ENCODE measurements around the gene HNRNPUL2. TPM values are rescaled to one million over a fixed set of nuclear protein-coding genes. Genes with fewer than 3 reads are reported as not detected.

The HNRNPUL2 gene
- total and polyA plus RNA-seq, 10 of the 15 experiments (the other 5 are each of a cell fraction or from before 2014, with no cell fraction given), result 1.6 to 72.2 (median 14.9) TPM

- FAIRE-seq, result no peak
- in situ Hi-C loops (cut with MboI), result no loop called here
Observed at GRCh38 chr11:62688491-62688890, 38.8 kb downstream of the HNRNPUL2 start.

More at GRCh38 chr11:62688491-62688890, 38.8 kb downstream of the HNRNPUL2 start:
- H3K4me2 ChIP-seq (ENCODE audit: control insufficient read depth, insufficient read depth), result no peak overlapping the region
- H4K20me1 ChIP-seq (ENCODE audit: control insufficient read depth, insufficient read depth), result no peaks in the 10 kb centered on the region
- H3K79me2 ChIP-seq (ENCODE audit: control insufficient read depth, insufficient read depth, low read length), result no peaks in the 10 kb centered on the region
- H2AFZ ChIP-seq (ENCODE audit: control insufficient read depth, low read depth, low read length), result no peak overlapping the region
- CTCF ChIA-PET, result interaction anchor here (1.0 to 1.7 kb wide), 3 partner anchors 23 to 293 kb away, joined by 3 to 7 read pairs (median 3); partner anchors contain the start of genes C11orf98 and CSKMT
- ATAC-seq (no peak), DNase-seq (ENCODE audit: low read depth, low spot score) (no peak)
- H3K4me3 ChIP-seq, result no peak overlapping the region
- BruUV-seq (replicated peaks), result no TSS peak
- H3K9me3 ChIP-seq (replicated peaks; ENCODE audit: control insufficient read depth, insufficient read depth, low read length), result no peaks in the 10 kb centered on the region
- H3K4me1 ChIP-seq (ENCODE audit: control insufficient read depth, insufficient read depth, low read length), result no peaks in the 10 kb centered on the region
- POLR2A ChIA-PET, result no interaction called here
- SMC1A ChIA-PET (ENCODE audit: uncharacterized antibody, unreplicated experiment), result no interaction called here
- intact Hi-C loops (cut with micrococcal nuclease; ENCODE audit: unreplicated experiment), result loop anchor here (10.0 kb wide), 1 partner anchor 224 kb away; no protein-coding TSS in a partner anchor
- no peaks in the 10 kb centered on the region for H3K27me3 ChIP-seq (replicated peaks in 1 of 2; ENCODE audit: control insufficient read depth in 2 of 2, insufficient read depth in 2 of 2, low read length in 1 of 2)
- H3K36me3 ChIP-seq (ENCODE audit: control insufficient read depth in 2 of 2, insufficient read depth in 2 of 2, low read length in 1 of 2), result peaks cover 9% of the 10 kb centered on the region in 2 experiments; a peak in 3 of 4 replicates
- TF ChIP-seq ATF7 (IDR thresholded peaks at IDR 0.05; ENCODE audit: low read depth) (no peak), DPF2 (IDR thresholded peaks at IDR 0.05) (no peak), BHLHE40 (IDR thresholded peaks at IDR 0.05; ENCODE audit: borderline replicate concordance in 1 of 2, low read depth in 2 of 2, low read length in 1 of 2) (no peak), SUZ12 (IDR thresholded peaks at IDR 0.05; ENCODE audit: unreplicated experiment) (no peak), MYB (IDR thresholded peaks at IDR 0.05; ENCODE audit: borderline replicate concordance, low read depth, low read length) (no peak), YY1 (IDR thresholded peaks at IDR 0.05; ENCODE audit: low read depth, low read length) (no peak), EZH2 (IDR thresholded peaks at IDR 0.05; ENCODE audit: borderline replicate concordance, control insufficient read depth, low read depth, low read length) (no peak), POLR2A (IDR thresholded peaks at IDR 0.05; ENCODE audit: low read depth, low read length) (no peak), EED (IDR thresholded peaks at IDR 0.05; ENCODE audit: low read depth) (no peak), WRNIP1 (IDR thresholded peaks at IDR 0.05; ENCODE audit: borderline replicate concordance, low read depth, low read length) (no peak), TAF1 (IDR thresholded peaks at IDR 0.05; ENCODE audit: borderline replicate concordance, low read depth, low read length) (no peak), ETV6 (conservative IDR thresholded peaks at IDR 0.05 in 1 of 2, IDR thresholded peaks at IDR 0.05 in 1 of 2; ENCODE audit: borderline replicate concordance in 1 of 2, low read depth in 1 of 2) (no peak), IKZF2 (IDR thresholded peaks at IDR 0.05) (no peak)
- no peak overlapping the region for H3K9ac ChIP-seq (ENCODE audit: control insufficient read depth, insufficient read depth, low read length)
- RAD21 ChIA-PET (ENCODE audit: unreplicated experiment), result interaction anchor here (0.7 to 1.0 kb wide), 2 partner anchors 9 to 264 kb away, joined by 3 to 4 read pairs; no protein-coding TSS in a partner anchor
- 93% methylated on average over 1 of the region's 1 CpG for WGBS (ENCODE audit: insufficient coverage, insufficient replicate concordance, low lambda C conversion rate, missing lambda C conversion rate)
- H3K27ac ChIP-seq (ENCODE audit: control insufficient read depth, insufficient read depth), result no peak overlapping the region

Data from GM12878 (cell line).